Kidney (tissue), 14 donors: ENCODE data around the gene WWOX. TPM values are rescaled to one million over a fixed set of nuclear protein-coding genes. Genes with fewer than 3 reads are reported as not detected.
A peak's percentile ranks its signal among the peaks of the same experiment; 100 is the strongest.

Source experiments
- DNase-seq, 5 donors: peaks; one replicate each; pipeline ENCODE4 v3.0.0-alpha.2; 2013 to 2020
- FAIRE-seq: peaks from 2 replicates; lab custom pipeline; 2012; peaks lifted over from hg19 to GRCh38; lab: Jason Lieb, UNC
- H3K27ac ChIP-seq, 2 donors: one replicate each; pipeline ENCODE4 v1.7.0; 2013; ENCODE audit warnings: low read depth in 2 of 2, low read length in 2 of 2, inconsistent platforms in 1 of 2
- H3K27me3 ChIP-seq: one replicate; pipeline ENCODE4 v1.7.1; 2013; ENCODE audit warnings: low read length, inconsistent platforms; ENCODE audit not compliant: control insufficient read depth, insufficient read depth
- H3K36me3 ChIP-seq, 3 donors: one replicate each; pipeline versions ENCODE4 v1.7.0 to v1.7.1; 2013; ENCODE audit warnings: low read length in 3 of 3, control low read depth in 1 of 3, inconsistent platforms in 1 of 3; ENCODE audit not compliant: insufficient read depth in 3 of 3, control insufficient read depth in 2 of 3
- H3K4me1 ChIP-seq, 3 donors: one replicate each; pipeline versions ENCODE4 v1.7.0 to v1.7.1; 2013; ENCODE audit warnings: low read length in 3 of 3, inconsistent platforms in 1 of 3, low read depth in 1 of 3; ENCODE audit not compliant: control insufficient read depth in 2 of 3, insufficient read depth in 2 of 3
- H3K4me3 ChIP-seq, 3 donors: one replicate each; pipeline versions ENCODE4 v1.7.0 to v1.8.1; 2013; ENCODE audit warnings: low read length in 3 of 3, control low read depth in 1 of 3, inconsistent platforms in 1 of 3
- H3K9ac ChIP-seq, 3 donors: one replicate each; pipeline versions ENCODE4 v1.7.0 to v1.7.1; 2013; ENCODE audit warnings: low read length in 3 of 3, control low read depth in 1 of 3, inconsistent platforms in 1 of 3
- H3K9me3 ChIP-seq, 3 donors: one replicate each; pipeline versions ENCODE4 v1.7.0 to v1.7.1; 2013; ENCODE audit warnings: low read length in 3 of 3, control low read depth in 1 of 3, inconsistent platforms in 1 of 3; ENCODE audit not compliant: control insufficient read depth in 2 of 3, insufficient read depth in 1 of 3
- intact Hi-C: fragments of 100-400 bp; cut with DNase I; formaldehyde crosslinking; loops from one replicate; pipeline ENCODE4 v1.11.1; 2022
- polyA plus RNA-seq: library from polyadenylated mRNA; stranded (reverse); fragments of 350-450 nt; fragmentation: Illumina TruSeq; extraction: RNeasy Lipid Tissue Mini Kit (QIAGEN cat#74804); gene quantifications from one replicate; pipeline ENCODE4 v1.2.3, GENCODE V29; 2014; ENCODE audit warnings: low read depth, low replicate concordance; ENCODE audit not compliant: insufficient read depth
- total RNA-seq: library from RNA; stranded (reverse); fragmentation: NEBNext Ultra II Directional; extraction: Animal tissue kit (Norgen Biotek cat#: 25700); gene quantifications from one replicate; pipeline ENCODE4 v1.2.1, GENCODE V29; 2021
- TF ChIP-seq, protein P1 (sequence below): IDR thresholded peaks from 3 replicates; pipeline ENCODE4 v1.5.1; 2012; ENCODE audit warnings: mild to moderate bottlenecking, moderate library complexity, borderline replicate concordance; ENCODE audit not compliant: insufficient read depth; ENCODE audit errors: extremely low read depth
- donor health status: control.
- donor health status: control.
- donor health status: control.
- donor health status: control.
- donor health status: control.
- donor health status: DM: yes; HTN: yes; CAD: no.
- donor health status: Normal renal cell carcinoma (clear cell type).

WWOX gene
- total and polyA plus RNA-seq, 2 donors from 2014 or later: 22.5 to 30.3 TPM

GRCh38 chr16:78504401-78504851 lies 405.0 kb downstream of the WWOX start:
- Histone ChIP-seq H3K9ac (no peak overlapping the region), H3K36me3 (no peaks in the 10 kb centered on the region), H3K4me3 (no peak overlapping the region), H3K27me3 (no peaks in the 10 kb centered on the region), H3K9me3 (no peaks in the 10 kb centered on the region), H3K4me1 (peaks cover 4 to 24% (median 9%) of the 10 kb centered on the region in 3 donors), H3K27ac (no peak overlapping the region)
- DNase-seq (peak in 1 of 5 donors; percentile 32), FAIRE-seq (no peak)
- intact Hi-C loops: no loop called here
- TF ChIP-seq, protein P1, sequence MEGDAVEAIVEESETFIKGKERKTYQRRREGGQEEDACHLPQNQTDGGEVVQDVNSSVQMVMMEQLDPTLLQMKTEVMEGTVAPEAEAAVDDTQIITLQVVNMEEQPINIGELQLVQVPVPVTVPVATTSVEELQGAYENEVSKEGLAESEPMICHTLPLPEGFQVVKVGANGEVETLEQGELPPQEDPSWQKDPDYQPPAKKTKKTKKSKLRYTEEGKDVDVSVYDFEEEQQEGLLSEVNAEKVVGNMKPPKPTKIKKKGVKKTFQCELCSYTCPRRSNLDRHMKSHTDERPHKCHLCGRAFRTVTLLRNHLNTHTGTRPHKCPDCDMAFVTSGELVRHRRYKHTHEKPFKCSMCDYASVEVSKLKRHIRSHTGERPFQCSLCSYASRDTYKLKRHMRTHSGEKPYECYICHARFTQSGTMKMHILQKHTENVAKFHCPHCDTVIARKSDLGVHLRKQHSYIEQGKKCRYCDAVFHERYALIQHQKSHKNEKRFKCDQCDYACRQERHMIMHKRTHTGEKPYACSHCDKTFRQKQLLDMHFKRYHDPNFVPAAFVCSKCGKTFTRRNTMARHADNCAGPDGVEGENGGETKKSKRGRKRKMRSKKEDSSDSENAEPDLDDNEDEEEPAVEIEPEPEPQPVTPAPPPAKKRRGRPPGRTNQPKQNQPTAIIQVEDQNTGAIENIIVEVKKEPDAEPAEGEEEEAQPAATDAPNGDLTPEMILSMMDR: no peak

GRCh38 chr16:78505036-78505435 lies 405.6 kb downstream of the WWOX start:
- Histone ChIP-seq H3K36me3 (no peaks in the 10 kb centered on the region), H3K4me3 (peak overlapping the region in 1 of 3 donors; percentile 64), H3K27ac (peak overlapping the region; percentile 29 to 85), H3K27me3 (no peaks in the 10 kb centered on the region), H3K9me3 (no peaks in the 10 kb centered on the region), H3K9ac (no peak overlapping the region), H3K4me1 (peaks cover 4 to 21% (median 9%) of the 10 kb centered on the region in 3 donors)
- FAIRE-seq (no peak), DNase-seq (no peak)
- intact Hi-C loops: no loop called here
- TF ChIP-seq, protein P1: no peak

DNA sequence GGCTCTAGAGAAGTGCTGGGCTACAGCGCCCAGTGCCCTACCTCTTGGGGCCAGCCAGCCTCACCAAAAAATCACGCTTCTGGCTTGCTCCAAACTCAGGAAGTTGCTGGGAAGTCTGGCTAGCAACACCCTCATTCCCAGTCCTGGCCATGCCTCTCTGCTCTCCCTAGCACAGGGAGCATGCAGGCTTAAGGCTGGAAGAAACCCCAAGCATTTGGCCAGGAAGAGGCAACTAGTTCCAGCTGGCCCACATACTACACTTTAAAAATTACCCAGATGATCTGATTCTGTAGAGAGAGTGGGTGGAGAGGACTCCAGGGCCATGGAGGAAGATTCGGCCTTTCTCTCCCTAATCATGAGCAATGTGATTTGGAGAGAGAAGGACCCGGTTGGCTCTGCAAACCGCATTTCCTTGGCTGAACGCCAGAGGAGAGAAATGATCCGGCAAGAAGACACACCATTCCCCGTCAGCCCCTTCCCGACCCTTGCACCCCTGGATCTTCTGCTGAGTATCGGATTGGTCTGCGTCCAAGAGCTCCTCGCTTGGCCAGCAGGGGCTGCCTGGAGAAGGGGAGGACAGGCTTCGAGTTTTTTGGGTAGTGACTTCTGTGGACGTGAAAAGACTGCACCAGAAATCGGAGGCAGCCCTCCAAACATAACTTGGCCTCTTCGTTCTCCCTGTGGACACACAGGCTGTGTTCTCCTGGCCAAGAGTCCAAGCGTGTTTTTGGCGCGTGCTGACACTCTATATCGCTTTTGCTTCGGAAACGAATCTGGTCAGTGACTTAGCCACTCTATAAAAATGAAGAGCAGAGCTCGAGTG lies 406.3 kb downstream of the WWOX start:
- intact Hi-C loops: no loop called here
- peak overlapping the region in 1 of 3 donors; percentile 70 for H3K9ac ChIP-seq
- DNase-seq: peak; percentile 48 to 95 (median 65)
- H3K4me3 ChIP-seq: peak overlapping the region; percentile 17 to 64 (median 53)
- H3K36me3 ChIP-seq: no peaks in the 10 kb centered on the region
- no peaks in the 10 kb centered on the region for H3K9me3 ChIP-seq
- no peaks in the 10 kb centered on the region for H3K27me3 ChIP-seq
- FAIRE-seq: no peak
- peak overlapping the region; percentile 76 to 85 for H3K27ac ChIP-seq
- peaks cover 4 to 19% (median 9%) of the 10 kb centered on the region in 3 donors for H3K4me1 ChIP-seq
- TF ChIP-seq, protein P1: peak; percentile 13
